Choroid plexus epithelial cell (primary cell): ENCODE results near the gene SLC38A1.

ENCODE experiments used
- DNase-seq: peaks from one replicate; pipeline ENCODE4 v3.0.0-alpha.2; 2010; ENCODE audit warnings: low read depth
- H3K4me3 ChIP-seq: 2 replicates; pipeline ENCODE4 v1.5.1; 2011; ENCODE audit warnings: low read depth, mild to moderate bottlenecking, control low read depth, low read length, moderate library complexity
- TF ChIP-seq, protein P1 (sequence below): conservative IDR thresholded peaks from 2 replicates; pipeline ENCODE4 v1.5.1; 2011; ENCODE audit warnings: low read depth, mild to moderate bottlenecking, control low read depth, inconsistent platforms, low read length, moderate library complexity

SLC38A1 gene

DNA sequence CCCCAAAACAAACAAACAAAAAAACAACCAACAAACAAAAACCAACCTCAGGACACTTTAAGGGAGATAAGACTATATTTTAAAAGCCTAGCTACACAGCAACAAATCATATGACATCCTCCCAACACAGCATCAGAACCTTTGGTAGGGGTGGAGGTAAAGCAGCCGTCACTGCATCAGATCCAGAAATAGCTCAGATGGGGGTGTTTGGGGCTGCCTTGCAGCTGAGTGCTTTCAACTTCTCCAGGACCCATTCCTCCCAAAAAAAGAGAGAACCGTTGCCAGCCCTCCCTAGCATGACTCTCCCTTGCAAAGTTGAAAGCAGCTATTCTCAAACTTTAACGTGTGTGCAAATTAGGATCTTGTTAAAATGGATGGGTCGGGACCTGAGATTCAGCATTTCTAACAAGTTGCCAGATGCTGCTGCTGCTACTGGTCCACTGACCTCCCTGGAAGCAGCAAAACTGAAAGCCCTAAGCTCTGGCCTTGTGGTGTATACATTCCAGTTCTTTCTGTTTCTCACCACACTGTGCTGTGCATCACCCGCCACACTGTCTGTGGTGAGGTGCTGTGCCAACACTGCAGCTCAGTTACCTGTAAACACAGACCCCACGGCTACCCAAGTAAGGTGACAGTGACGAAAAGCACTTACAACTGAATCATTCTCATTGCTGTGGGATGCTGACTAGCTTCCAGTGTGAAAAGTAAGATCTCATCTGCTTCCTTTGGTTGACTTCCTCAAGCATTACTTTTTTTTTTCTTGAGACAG, 54.0 kb downstream of the SLC38A1 start:
- no peak overlapping the region for H3K4me3 ChIP-seq
- TF ChIP-seq, protein P1, sequence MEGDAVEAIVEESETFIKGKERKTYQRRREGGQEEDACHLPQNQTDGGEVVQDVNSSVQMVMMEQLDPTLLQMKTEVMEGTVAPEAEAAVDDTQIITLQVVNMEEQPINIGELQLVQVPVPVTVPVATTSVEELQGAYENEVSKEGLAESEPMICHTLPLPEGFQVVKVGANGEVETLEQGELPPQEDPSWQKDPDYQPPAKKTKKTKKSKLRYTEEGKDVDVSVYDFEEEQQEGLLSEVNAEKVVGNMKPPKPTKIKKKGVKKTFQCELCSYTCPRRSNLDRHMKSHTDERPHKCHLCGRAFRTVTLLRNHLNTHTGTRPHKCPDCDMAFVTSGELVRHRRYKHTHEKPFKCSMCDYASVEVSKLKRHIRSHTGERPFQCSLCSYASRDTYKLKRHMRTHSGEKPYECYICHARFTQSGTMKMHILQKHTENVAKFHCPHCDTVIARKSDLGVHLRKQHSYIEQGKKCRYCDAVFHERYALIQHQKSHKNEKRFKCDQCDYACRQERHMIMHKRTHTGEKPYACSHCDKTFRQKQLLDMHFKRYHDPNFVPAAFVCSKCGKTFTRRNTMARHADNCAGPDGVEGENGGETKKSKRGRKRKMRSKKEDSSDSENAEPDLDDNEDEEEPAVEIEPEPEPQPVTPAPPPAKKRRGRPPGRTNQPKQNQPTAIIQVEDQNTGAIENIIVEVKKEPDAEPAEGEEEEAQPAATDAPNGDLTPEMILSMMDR: no peak
- DNase-seq: no peak

DNA sequence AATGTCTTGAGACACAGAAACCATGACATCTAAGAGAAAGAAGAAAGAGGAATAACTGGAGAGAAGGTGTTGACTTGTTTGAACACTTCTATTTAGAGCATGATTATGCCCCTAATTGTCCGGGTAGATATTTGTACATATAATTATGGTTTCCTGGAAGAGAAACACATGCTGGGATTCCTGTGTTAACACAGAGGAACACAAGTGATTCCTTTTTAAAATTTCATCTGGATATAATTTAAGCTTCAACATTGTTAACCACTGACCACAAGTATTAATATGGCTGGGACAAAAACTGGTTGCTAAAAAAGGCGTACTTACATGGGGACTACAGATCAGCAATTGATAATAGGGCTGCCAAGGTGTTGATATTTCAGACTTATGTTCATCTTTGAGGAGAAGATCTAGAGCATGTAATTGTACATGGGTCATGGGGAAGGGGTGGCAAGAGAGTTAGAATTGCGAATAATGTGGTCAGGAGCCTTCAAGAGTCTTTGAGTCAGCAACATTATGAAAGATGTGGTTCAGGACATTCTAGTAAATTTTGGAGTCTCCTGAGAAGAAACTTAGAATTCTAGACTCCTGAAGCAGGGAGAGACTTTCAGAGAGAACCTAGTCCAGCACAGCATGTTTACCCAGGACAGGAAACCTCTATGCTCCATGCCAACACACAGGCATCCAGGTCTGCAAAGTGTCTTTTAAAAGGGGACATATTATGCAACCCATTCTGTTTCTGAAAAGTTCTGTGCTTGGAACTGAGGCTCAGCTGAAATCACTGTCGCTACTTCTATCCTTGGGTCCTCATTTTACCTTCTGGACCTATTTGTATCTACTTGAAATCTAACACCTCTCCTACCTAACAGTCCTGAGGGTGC, 56.5 kb downstream of the SLC38A1 start:
- H3K4me3 ChIP-seq: no peak overlapping the region
- TF ChIP-seq, protein P1: no peak
- no peak for DNase-seq

DNA sequence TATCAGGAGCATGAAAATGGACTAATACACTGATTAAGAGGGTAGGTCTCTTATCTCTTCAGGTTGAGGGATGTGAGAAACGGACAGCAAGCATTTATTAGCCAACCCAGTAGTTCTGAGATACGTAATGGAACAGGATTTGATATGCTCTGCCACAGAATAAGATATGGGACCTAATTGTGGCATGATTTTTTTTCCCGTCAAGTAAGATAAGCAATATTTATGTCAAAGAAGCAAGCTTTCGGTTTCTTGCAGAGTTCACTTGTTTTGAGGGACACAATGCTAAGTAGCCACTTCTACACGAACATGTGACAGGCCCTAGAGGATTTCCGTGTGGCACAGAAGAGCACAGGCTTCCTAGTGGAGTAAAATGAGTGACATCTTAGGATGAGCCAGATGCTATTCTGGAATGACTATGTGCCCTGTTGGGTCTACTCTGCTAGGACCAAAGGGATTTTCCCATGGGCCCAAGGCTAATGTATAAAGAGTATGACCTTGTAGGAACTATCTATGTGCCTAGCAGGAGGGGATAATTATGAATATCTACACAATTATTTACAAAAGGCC, 57.9 kb downstream of the SLC38A1 start:
- no peak overlapping the region for H3K4me3 ChIP-seq
- DNase-seq: no peak
- TF ChIP-seq, protein P1: no peak

DNA sequence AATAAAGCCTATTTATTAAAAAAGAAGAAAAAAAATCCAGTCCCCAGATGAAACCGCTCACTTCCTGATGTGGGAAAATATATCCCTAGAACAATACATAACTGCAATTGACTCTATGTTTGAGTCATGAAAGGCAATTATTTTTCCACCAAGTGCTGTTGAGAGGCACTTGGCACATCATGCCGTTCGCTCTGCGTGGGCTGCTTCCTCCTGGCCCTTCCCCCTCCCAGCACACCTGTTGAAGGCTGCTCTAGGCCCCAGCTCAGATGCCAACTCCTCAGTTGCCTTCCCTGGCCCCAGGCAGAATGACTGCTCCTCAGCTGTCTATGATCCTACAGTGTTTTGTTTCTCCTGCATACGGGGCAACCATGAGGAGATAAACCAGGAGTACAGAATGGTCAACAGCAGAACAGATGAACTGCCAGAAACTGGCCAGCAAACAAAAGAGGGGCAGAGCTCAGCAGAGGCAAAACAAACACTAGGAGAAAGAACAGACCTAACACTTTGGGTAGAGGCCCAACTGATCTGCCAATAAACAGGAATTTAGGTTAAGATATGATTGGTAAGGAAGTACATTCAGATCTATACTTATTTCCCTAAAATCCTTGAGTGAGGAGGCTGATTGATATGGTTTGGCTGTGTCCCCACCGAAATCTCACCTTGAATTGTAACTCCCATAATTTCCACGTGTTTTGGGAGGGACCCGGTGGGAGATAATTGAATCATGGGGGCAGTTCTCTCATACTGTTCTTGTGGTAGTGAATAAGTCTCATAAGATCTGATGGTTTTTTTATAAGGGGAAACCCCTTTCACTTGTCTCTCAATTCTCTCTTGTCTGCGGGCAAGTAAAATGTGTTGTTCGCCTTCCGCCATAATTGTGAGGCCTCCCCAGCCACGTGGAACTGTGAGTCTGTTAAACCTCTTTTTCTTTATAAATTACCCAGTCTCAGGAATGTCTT, 58.6 kb downstream of the SLC38A1 start:
- DNase-seq: no peak
- no peak overlapping the region for H3K4me3 ChIP-seq
- TF ChIP-seq, protein P1: no peak

DNA sequence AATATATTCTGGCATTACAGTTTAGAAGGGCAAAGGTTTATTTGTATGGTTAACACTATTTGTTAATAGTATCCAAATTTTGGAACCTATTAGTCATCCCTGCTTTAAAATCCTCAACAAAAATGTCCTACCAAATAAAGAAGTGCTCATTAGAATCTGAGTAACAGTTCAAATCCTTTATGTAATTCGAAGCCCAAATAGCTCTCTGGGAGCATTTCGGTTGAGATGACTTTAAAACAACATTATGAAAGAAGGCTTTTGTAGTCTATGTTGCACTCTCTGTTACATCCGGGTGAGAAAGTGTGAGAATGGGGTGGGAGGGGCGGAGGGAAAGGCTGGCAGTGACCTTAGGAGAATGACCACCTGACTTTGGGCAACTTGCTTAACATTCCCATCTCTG, 59.7 kb downstream of the SLC38A1 start:
- TF ChIP-seq, protein P1: no peak
- no peak overlapping the region for H3K4me3 ChIP-seq
- peak; percentile 51 for DNase-seq

DNA sequence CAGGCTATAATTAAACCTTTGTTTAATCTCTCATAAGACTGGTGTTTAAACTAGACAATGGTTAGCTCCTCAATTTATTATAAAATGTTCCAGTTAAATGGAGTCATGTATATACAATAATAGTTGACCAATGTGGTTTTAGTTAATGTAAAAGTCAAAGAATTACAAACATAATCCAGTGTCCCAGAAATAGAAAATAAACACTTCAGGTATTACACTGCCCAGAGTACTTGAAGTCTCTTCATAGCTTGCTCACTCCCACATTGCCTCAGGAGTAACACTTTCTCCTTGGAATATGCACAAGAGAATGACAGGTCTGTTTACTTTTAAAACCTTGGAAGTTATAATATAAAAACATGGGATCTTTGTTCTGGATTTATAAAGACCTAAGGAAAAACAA, 60.5 kb downstream of the SLC38A1 start:
- TF ChIP-seq, protein P1: no peak
- H3K4me3 ChIP-seq: no peak overlapping the region
- no peak for DNase-seq
